HG03039 (cell line): ENCODE measurements around the gene MIEF2.

Source experiments
- ATAC-seq: cut with Tn5 transposase; IDR thresholded peaks from one replicate; pipeline ENCODE4 v1.9.1; 2021; ENCODE audit warnings: mild to moderate bottlenecking, moderate library complexity; ENCODE audit not compliant: unreplicated experiment

MIEF2 gene

DNA sequence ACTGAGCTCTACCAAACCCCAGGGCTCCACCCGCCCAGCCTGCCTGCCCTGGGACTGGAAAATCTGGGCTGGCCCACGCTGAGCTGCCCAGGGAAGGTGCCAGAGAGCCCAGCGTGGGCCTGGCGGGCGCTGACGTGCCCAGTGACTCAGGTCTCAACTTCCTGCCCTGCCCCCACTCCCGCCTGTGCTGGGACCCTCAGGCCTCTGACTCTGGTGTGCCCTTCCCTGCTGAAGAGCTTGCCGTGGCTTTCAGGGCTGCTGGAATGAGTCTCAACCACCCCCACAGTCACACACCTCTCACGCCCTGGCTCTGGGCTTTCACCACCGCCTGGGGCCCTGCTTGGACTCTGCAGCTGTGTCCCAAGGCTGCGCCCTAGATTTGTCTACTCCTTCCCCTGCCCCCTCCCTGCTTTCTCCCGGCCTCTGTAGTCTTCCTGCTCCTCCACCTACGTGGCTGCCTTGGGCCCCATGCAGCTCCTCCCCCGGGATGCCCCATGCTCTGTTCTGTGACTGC, 24.7 kb upstream of the MIEF2 start:
- ATAC-seq: no peak

DNA sequence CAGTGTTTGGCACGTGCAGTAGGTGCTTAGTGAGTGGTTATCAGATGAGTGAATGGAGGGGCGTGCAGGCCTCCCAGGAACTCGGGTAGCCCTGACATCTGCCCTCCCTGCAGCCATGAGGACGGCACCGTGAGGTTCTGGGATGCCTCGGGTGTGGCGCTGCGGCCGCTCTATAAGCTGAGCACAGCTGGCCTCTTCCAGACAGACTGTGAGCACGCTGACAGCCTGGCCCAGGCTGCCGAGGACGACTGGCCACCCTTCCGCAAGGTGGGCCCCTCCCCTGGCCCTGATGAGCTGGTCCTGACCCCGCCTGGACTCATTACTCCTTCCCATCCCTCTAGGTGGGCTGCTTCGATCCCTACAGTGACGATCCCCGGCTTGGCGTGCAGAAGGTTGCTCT, 24.0 kb upstream of the MIEF2 start:
- no peak for ATAC-seq

DNA sequence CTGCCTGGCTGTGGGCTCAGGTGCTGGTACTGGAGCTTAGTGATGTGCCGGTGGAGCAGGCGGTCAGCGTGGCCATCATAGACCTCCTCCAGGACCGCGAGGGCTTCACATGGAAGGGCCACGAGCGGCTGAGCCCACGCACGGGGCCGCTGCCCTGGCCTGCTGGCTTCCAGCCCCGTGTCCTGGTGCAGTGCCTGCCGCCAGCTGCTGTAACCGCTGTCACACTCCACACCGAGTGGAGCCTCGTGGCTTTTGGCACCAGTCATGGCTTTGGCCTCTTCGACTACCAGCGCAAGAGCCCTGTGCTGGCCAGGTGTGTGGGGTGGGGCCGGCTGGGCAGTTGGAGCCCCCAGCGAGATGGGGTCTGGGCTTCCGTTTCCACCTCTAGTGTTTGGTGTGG, 23.0 kb upstream of the MIEF2 start:
- ATAC-seq: no peak

DNA sequence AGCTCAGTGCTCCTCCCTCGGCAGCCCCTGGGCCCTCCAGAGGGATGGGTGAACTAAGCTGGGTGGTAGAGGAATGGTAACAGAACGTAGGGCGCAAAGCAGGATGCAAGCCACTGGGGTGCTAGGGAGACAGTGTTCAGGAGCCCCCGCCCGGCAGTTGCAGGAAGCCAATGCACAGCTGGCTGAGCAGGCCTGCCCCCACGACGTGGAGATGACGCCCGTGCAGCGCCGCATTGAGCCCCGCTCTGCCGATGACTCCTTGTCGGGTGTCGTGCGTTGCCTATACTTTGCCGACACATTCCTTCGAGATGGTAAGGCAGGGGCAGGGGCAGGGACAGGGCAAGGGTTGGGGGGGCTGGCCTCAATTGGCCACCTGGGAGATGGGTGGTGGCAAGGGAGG, 22.2 kb upstream of the MIEF2 start:
- no peak for ATAC-seq

DNA sequence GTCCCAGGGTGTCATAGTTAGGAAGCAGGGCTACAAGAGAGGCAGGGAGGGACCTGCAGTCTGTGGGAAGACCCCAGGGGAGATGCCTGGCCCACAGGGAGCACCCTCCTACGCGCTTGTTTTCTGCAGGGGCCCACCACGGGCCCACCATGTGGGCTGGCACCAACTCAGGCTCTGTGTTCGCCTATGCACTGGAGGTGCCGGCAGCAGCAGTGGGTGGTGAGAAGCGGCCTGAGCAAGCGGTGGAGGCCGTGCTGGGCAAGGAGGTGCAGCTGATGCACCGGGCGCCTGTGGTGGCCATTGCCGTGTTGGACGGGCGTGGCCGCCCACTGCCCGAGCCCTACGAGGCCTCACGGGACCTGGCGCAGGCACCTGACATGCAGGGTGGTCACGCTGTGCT, 20.0 kb upstream of the MIEF2 start:
- no peak for ATAC-seq

DNA sequence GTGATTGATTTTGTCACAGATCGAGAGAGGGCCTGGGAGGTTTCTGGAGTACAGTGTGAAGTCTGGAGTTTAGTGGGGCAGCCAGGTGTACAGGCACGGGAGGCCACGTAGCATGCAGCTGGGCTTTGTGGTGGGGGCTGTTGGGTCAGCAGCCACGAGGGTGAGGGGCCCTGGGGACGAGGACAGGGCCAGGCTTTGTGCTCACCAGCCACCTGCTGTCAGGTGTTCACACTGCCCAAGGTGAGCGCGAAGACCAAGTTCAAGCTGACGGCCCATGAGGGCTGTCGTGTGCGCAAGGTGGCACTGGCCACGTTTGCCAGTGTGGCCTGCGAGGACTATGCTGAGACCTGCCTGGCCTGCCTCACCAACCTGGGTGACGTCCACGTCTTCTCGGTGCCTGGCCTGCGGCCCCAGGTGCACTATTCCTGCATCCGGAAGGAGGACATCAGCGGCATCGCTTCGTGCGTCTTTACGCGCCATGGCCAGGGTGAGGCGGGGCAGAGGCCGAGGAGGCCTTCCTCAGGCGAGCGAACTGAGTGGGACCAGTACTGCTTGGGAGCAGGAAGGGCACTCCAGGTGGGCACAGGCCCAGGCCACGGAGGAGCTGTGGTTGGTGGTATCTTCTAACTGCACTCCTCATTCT, 19.1 kb upstream of the MIEF2 start:
- ATAC-seq: no peak

DNA sequence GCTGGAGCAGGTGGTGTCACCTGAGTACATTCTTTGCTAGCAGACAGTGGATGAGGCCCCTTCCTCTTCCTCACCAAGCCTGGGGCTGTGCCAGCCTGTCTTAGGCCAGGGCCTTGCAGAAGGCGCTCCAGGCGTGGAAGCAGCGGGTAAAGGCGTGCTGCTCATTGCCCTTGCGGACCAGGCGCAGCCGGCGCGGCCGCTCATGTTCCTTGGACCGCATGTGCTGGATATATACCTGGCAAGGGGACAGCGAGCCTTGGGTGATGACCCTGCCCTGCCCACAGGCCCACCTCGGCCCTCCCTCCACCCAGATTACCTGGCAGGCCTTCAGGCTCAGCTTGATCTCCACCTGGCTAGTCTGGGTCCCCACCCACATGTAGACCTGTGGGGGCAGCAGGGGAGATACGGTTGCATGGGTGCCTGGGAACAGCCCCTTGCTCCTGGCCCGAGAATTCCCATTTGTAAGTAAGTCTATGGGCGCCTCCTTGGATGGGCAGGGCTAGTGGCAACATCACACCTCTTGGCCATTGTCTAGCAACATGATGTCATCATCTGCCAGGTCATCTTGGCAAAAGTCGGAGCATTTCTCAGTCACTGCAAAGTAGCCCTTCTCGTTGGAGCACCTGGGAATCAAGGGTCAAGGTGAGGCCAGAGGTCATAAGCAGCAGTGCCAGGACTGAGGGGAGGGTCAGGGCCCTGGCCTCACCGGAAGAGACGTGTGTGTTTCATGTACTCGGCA, 15.3 kb upstream of the MIEF2 start:
- ATAC-seq: no peak

DNA sequence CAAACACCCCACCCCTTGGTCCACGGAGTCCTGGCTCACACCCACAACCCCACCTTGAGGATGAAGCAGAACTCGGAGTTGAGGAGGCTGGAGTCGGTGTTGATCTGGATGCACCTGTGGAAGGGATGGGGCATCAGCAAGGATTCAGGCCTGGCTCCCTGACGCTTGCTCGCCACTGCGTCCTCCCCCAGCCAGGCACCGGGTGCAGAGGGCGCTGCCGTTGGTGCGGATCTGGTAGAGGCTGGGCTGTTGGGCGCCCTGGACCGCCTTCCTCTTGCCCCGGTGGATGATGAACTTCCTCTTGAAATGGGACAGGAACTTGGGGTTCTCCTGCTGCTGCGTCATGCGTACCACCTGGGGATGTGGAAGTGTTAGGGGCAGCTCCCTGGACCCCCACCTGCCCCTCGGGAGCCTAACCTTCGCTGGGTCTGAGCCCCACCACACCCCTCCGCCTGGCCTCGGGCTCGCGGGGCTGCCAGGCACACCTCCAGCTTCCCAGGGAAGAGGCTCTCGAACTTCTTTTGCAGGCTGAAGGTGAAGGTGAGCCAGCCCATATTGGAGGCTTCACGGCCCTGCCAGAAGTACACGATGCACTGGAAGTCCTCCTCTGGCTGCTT, 14.2 kb upstream of the MIEF2 start:
- no peak for ATAC-seq

DNA sequence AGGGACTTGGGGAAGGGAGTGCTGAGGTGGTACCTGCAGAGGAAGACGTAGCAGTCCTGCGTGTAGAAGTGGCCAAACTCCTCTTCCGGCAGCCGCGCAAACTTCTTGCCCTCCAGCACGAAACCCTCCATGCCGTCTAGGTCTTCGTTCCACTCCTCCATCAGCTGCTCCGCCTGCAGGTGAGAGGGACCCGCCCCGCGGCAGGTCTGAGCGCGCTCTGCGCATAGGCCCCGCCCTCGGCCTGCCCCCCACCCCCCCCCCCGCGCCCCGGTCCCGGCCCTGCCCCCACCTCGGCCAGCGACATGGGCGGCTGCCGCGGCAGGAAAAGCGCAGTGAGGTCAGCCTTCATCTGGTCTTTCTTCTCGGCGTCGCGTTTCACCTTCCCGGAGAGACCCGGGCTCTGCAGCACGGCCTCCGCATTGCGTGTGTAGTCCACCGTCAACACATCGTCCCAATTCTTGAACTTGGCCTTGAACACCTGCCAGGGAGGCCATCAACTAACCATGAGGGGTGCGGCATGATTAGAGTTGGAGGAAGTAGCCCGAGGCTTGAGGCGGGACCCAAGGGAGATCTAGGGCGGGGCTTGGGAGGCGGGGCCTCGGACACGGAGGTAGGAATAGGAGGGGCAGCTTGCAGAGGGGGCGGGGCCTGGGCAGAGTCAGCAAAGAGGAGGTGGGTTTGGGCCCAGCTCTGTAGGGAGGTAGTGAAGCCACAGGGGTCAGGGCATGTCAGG, 13.4 kb upstream of the MIEF2 start:
- no peak for ATAC-seq

DNA sequence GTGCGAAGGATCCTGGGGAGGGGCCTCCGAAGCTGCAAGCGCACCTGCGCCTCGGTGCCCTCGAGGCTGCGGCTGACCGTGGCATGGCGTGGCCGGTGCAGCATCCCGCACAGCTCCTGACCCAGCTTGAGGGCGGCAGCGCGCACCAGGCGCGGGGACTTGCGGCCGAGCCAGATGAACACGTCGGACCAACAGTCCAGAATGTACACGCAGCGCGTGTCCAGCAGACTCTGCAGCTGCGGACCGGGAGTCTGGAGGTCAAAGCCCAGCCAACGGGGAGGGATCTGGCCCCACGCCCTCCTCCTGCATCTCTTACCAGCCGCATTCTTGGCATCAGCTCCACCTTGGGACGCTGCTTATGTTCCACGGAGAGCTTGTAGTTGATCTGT, 12.9 kb upstream of the MIEF2 start:
- no peak for ATAC-seq

DNA sequence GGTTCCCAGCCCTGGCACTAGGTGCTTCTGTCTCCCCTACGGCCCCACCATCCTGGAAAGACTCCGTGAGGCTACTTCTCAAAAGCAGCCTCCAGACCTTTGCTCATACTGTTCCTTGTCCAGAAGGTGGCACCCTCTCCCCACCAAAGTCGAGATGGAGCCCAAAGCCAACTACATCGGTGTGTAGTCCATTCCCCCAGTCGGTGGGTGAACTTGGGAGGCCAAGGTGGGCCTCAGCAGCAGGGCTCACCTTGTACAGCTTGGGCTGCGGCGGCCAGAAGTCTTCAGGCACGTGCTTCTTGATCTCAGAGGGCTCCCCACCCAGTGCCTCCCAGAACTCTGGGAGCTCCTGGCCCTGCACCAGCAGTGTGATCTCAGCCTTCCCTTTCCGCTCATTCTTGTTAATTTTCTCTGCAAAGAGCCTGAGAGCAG, 12.1 kb upstream of the MIEF2 start:
- no peak for ATAC-seq

DNA sequence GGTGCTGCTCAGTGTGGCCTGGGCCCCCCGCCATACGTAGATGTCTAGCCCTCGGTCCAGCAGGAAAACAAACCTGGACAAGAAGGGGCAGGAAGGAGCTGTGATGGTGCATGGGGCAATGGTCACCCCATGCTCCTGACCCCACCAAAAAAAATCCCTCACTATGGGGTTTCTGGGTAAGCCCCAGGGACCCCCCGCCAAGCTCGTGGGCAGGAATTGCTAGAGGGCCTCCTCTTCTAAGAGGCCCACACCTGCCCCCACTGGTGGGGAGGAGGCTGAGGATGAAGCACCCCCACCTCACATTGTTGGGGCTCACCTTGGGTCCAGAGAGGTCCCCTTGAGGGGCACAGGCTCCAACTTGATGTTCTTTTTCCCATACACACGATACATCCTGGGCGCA, 11.7 kb upstream of the MIEF2 start:
- no peak for ATAC-seq

DNA sequence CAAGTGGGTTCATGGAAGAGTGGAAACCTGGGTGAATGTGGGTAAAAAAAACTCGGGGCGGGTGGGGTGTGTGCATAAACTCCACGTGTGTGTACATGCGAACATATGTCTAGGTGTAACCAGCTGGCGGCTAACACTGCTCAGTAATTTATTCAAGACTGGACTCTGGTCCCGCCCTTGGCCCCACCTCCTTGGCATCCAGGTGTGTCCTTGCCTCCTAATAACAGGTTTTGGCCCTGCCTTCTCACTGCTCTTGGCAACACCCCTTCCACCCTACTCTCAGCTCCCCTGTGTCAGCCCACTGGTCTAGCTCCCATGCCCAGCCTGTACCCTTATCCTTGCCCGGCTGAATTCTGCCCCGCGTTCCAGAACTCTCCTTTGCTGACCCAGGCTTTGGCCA, 10.2 kb upstream of the MIEF2 start:
- no peak for ATAC-seq

DNA sequence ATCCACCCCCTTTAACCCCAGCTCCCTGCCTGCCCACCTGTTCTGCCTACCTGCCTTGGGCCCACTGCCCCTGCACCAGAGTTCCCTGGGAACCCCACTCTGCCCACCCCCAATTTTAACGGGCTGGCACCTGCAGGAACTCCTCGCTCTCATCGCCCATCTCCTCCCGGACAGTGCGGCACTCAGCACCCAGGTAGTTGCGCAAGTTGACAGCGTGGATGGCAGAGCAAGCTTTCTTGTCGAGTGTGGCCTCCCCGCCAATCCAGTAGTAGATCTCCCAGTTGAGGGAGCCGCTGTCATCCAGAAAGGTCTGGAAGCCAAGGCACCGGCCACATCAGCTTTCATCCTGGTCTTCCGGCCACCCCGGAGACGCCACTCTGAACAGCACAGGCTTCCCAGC, 9.8 kb upstream of the MIEF2 start:
- no peak for ATAC-seq

DNA sequence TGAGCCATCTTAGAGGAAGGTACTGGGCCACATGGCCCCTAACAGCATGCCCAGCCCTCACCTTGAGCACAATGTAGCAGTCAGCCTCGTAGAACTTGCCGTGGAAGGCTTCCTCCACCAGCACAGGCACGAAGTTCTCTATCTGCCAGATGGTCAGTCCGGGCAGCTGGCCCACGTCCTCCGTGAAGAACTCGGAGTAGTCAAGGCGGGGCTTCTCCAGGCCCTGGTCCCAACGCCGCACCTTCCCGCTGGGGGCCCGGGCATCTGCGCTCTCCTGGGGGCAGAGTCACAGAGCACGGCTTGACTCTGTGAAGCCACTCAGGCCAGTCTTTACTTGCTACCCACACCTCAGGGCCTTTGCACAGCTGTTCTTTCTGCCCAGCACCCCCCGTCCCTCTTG, 9.3 kb upstream of the MIEF2 start:
- no peak for ATAC-seq

DNA sequence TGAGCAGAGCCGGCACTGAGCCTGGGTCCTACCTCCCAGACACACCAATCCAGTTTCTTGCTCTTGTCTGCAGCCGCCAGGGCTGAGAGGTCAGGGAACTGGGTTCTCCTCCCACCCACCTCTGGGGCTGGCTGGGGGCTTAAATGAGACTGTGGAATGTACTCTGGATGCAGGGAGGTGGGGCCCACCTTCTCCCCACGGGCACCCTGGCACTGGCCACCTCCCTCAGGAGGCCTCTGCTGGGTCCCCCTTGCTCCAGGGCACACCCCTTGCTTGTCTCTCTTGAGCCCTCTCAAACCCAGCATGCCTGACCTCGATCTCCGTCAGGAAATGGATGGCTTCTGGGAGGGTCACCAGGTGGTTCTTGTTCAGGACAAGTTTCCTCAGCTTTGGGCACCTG, 8.3 kb upstream of the MIEF2 start:
- no peak for ATAC-seq

DNA sequence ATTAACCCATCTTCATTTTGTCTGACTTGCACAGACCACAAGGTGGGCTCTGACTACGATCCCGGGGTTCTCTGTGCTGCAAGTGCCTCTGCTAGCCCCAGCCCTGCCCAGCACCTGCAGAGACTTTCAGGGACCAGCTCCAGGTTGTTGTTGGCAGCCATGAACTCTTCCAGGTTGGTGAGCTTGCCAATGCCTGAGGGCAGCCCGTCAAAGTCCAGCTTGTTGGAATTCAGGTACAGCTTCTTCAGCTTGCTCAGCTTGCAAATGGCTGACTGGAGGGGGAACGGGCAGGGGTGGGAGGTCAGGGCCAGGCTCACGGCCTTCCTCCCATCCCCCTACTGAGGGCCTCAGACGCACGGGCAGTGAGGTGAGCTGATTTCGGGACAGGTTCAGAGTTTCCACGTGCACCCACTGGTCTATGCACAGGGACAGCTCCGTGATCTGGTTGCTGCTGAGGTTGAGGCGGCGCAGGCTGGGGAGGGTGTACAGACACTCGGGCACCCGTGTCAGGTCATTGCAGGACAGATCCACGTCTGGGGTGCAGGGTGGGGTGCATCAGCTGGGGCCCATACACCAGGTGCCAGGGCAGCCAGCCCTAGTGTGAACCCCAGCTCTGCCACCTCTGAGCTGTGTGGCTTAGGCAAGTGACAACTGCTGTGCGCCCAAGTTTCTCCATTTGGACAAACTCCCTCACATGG, 7.1 kb upstream of the MIEF2 start:
- no peak for ATAC-seq

DNA sequence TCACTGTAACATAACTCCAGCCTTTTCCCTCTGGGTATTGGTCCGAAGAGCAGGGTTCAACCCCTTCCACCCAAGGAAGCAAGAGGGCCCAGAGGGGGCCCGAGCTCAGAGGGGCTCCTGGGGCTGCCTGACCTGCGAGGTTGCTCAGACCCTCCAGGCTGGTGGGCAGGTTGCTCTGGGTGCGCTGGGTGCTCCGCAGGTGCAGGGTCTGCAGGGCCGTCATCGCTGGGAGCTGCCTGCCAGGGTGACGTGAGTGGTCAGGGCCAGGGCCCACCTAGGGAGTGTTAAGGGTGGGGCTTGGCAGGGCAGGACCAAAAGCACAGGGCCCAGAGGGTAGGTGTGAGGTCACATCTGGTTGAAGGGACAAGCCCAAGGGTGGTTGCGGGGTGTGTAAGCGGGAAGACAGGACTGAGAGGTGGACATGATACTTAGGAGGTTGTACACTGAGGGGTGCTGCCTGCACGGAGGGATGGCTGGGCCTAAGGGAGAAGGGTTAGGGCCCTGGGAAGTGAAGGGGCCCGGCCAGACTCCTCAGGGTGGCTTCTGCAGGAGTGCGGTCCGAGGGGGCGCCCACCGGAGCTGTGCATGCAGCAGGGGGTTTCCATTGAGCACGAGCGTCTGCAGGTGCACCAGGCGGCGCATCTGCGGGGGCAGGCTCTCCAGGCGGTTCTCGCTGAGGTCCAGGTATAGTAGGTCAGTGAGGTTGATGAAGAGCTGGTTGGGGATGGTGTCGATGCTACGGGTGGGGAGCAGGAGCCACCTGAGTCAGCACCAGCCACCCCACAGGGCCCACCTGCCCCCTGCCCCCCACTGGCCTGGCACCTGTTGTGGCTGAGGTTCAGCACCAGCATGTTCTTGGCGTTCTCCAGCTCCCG, 6.3 kb upstream of the MIEF2 start:
- ATAC-seq: no peak

DNA sequence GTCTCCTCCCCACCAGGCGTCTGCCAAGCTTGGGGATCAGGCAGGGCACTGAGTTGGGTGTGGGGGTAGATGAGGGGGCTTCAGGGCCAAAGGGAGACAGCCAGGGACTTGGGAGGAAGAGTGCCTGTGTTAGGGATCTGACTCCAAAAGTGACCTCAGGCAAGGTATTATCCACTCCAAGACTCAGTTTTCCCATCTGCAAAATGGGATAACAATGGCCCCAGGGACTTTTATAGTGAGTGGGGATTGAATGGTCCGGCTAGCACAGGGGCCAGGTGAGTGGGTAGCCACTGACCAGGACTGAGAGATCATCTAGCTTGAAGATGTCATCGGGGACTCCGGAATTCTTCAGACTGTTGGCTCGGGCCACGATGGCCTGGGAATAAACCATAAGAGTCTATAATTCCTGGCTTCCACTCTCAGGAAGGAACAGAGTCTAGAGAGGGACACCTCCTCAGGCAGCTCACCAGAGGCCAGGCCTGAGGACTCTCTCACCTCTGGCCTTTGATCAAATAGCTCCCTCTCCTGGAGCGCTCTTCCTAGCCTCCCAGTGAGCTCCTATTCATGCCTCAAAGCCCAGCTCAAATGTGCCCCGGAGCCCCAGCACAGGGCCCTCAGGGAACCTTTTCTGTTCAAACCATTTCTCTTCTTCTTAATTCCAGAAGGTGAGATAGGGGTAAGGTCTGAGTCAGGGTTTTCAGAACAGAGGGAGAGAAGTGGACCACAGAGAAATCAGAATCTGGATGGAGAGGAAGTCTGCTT, 5.4 kb upstream of the MIEF2 start:
- no peak for ATAC-seq
